Upper lobe of left lung (tissue), 4 donors: Measurements from ENCODE around the gene FOXP4.

Experiments used
- EP300 ChIP-seq, 4 donors: sonication (generic); formaldehyde crosslinking; IDR thresholded peaks; one replicate each; pipeline ENCODE4 v1.5.1; 2017; ENCODE audit warnings: antibody characterized with exemption in 4 of 4, control low read depth in 2 of 4
- POLR2AphosphoS5 ChIP-seq, 2 donors: sonication (generic); formaldehyde crosslinking; IDR thresholded peaks; one replicate each; pipeline ENCODE4 v1.5.1; 2017; ENCODE audit warnings: antibody characterized with exemption in 2 of 2
- TF ChIP-seq, protein P1 (sequence below), 6 experiments: fragments of 450-650 bp in 4 of 6; fragments of 200-600 bp in 2 of 6; sonication (generic) in 2 of 6; IDR thresholded peaks; one replicate each; pipeline ENCODE4 v1.5.1; 2016 to 2019; ENCODE audit warnings: antibody characterized with exemption in 6 of 6

DNA sequence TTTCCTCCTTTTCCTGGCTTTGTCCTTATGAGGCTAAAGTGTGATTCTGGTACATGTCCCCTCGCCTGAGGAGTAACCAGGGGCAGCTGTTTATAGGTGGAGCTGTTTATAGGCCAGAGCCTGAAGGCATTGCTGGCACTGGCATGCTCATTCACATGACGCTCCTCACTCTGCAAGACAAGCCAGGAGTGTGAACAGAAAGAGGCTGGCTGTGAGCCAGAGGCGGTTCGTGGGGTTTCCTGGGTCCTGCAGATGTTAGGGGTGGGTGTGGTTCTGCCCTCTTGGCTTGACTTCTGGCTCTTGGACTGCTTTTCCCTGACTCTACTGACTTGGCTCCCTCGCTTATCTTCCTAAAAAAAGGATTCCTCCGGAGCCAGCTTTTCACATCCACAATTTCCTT, 79.3 kb downstream of the FOXP4 start:
- TF ChIP-seq, protein P1, sequence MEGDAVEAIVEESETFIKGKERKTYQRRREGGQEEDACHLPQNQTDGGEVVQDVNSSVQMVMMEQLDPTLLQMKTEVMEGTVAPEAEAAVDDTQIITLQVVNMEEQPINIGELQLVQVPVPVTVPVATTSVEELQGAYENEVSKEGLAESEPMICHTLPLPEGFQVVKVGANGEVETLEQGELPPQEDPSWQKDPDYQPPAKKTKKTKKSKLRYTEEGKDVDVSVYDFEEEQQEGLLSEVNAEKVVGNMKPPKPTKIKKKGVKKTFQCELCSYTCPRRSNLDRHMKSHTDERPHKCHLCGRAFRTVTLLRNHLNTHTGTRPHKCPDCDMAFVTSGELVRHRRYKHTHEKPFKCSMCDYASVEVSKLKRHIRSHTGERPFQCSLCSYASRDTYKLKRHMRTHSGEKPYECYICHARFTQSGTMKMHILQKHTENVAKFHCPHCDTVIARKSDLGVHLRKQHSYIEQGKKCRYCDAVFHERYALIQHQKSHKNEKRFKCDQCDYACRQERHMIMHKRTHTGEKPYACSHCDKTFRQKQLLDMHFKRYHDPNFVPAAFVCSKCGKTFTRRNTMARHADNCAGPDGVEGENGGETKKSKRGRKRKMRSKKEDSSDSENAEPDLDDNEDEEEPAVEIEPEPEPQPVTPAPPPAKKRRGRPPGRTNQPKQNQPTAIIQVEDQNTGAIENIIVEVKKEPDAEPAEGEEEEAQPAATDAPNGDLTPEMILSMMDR (IDR thresholded peaks at IDR 0.05): no peak
- TF ChIP-seq EP300 (IDR thresholded peaks at IDR 0.05): no peak
- no peak for TF ChIP-seq POLR2AphosphoS5 (IDR thresholded peaks at IDR 0.05)
